SK-N-SH (cell line): ENCODE measurements around the gene HOMER3.

Experiments used
- CTCF ChIP-seq: fragments of 200-600 bp; sonication (generic); IDR thresholded peaks from 2 replicates; pipeline ENCODE4 v1.6.1; 2017; ENCODE audit warnings: antibody characterized with exemption, mild to moderate bottlenecking, moderate library complexity
- EP300 ChIP-seq, 2 experiments: IDR thresholded peaks; 2 replicates each; pipeline versions ENCODE4 v1.4.0 to v1.6.1; 2012; ENCODE audit warnings: borderline replicate concordance in 1 of 2, low read depth in 1 of 2, low read length in 1 of 2
- EZH2phosphoT487 ChIP-seq: fragments of 200-600 bp; sonication (generic); IDR thresholded peaks from 2 replicates; pipeline ENCODE4 v1.6.1; 2017; ENCODE audit warnings: low read depth, mixed run types, mild to moderate bottlenecking, antibody characterized with exemption, moderate library complexity, borderline replicate concordance
- FOXM1 ChIP-seq: IDR thresholded peaks from 2 replicates; pipeline ENCODE4 v1.4.0; 2012; ENCODE audit warnings: low read depth, mild to moderate bottlenecking
- GABPA ChIP-seq: IDR thresholded peaks from 2 replicates; pipeline ENCODE4 v1.4.0; 2012; ENCODE audit warnings: low read depth, mild to moderate bottlenecking
- POLR2AphosphoS5 ChIP-seq: IDR thresholded peaks from 2 replicates; pipeline ENCODE4 v1.6.1; 2012; ENCODE audit warnings: low read depth, low read length
- REST ChIP-seq: IDR thresholded peaks from 2 replicates; pipeline ENCODE4 v1.6.1; 2012; ENCODE audit warnings: mild to moderate bottlenecking, low read depth, low read length, moderate library complexity
- SIN3A ChIP-seq: IDR thresholded peaks from 2 replicates; pipeline ENCODE4 v1.6.1; 2012; ENCODE audit warnings: low read depth, mild to moderate bottlenecking, low read length, moderate library complexity, borderline replicate concordance
- SMC3 ChIP-seq: IDR thresholded peaks from 2 replicates; pipeline ENCODE4 v1.6.1; 2012; ENCODE audit warnings: low read depth, low read length, improper control_type of control experiment
- TAF1 ChIP-seq: IDR thresholded peaks from 2 replicates; pipeline ENCODE4 v1.6.1; 2012; ENCODE audit warnings: low read depth, mild to moderate bottlenecking, low read length, moderate library complexity, borderline replicate concordance
- YY1 ChIP-seq: IDR thresholded peaks from 2 replicates; pipeline ENCODE4 v1.4.0; 2012; ENCODE audit warnings: low read depth, mild to moderate bottlenecking

GRCh38 chr19:18908917-18909619, 31.9 kb downstream of the HOMER3 start:
- no peak for TF ChIP-seq CTCF
- no peak for TF ChIP-seq REST
- no peak for TF ChIP-seq POLR2AphosphoS5
- no peak for TF ChIP-seq EP300 (IDR thresholded peaks at IDR 0.05; ENCODE audit: borderline replicate concordance in 1 of 2, low read depth in 1 of 2, low read length in 1 of 2)
- TF ChIP-seq SMC3: no peak
- TF ChIP-seq GABPA: no peak
- TF ChIP-seq YY1: no peak
- no peak for TF ChIP-seq EZH2phosphoT487
- TF ChIP-seq TAF1: no peak
- no peak for TF ChIP-seq SIN3A
- TF ChIP-seq FOXM1: no peak
